ENCODE data around the gene FAM234B. TPM values are rescaled to one million over a fixed set of nuclear protein-coding genes. Genes with fewer than 3 reads are reported as not detected.

FAM234B gene
- total RNA-seq, 1 experiment from 2014 or later = 7.5 TPM

DNA sequence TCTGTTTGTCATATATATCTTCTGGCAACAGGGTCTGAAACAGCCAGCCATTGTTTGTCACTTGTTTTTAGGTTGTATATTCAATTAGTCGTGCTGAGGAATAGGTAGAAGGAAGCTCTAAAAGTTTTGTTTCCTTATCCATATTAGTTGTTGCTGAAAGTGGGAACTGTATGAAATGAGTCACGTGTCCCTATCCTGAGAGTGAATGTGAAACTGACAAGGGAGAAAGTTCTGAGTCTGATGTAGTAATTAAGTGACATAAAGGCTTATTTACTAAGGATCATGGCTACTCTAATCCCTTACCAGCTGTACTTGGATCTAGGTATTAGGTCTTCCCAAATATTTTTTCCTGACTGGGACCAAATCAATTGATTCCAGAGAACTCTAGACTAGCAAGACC is 16.4 kb downstream of the FAM234B start:
- Histone ChIP-seq H4K20me1 (ENCODE audit: insufficient read depth) (no peaks in the 10 kb centered on the region), H3K27ac (no peak overlapping the region), H3K79me2 (ENCODE audit: low read depth) (no peaks in the 10 kb centered on the region), H3K4me1 (replicated peaks; ENCODE audit: insufficient read depth) (0 out of 2 replicates have a peak, but pooled peaks cover 10% of the 10 kb centered on the region), H3K4me3 (no peak overlapping the region), H3K9me2 (ENCODE audit: insufficient read depth) (no peaks in the 10 kb centered on the region), H2AFZ (no peak overlapping the region), H3K27me3 (ENCODE audit: insufficient read depth, low read depth) (no peaks in the 10 kb centered on the region), H3F3A (ENCODE audit: insufficient read depth, low read depth) (no peaks in the 10 kb centered on the region; the same call in 1 of the 2 replicates), H3K9me3 (ENCODE audit: insufficient read depth, low read depth) (no peaks in the 10 kb centered on the region), H3K36me3 (ENCODE audit: low read depth) (peaks cover 10% of the 10 kb centered on the region; the same call in 1 of the 2 replicates), H3K4me2 (no peak overlapping the region)
- intact Hi-C loops (cut with micrococcal nuclease; ENCODE audit: unreplicated experiment) = no loop called here
- no peak for DNase-seq
- no TSS peak for BruUV-seq (replicated peaks)
- CTCF ChIA-PET = no interaction called here
- TF ChIP-seq EZH2 (IDR thresholded peaks at IDR 0.05; ENCODE audit: low read depth) (no peak), CTCF (conservative IDR thresholded peaks at IDR 0.05) (no peak)
- POLR2A ChIA-PET (ENCODE audit: unreplicated experiment) = no interaction called here

DNA sequence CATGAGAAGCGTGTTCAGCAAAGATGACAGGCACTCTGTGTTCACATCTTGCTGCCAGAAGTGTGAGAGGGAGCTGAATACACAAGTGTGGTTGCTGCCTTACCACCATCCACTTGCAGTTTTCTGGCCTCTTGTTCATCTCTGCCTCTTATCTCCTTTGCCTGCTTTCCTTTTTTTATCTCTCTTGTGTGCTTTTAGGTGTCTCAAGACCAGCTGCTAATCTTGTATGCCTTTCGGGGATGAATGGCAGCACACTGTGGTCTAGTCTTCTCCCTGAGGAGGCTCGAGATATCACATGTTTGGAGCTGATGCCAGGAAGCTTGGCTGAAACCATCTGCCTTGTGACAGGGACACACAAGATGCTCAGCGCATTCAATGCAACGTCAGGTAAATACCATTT is 17.2 kb downstream of the FAM234B start:
- no peaks in the 10 kb centered on the region for H3K27me3 ChIP-seq (ENCODE audit: insufficient read depth, low read depth)
- H3K36me3 ChIP-seq (ENCODE audit: low read depth) = peaks cover 10% of the 10 kb centered on the region; the same call in 1 of the 2 replicates
- ChIA-PET CTCF (no interaction called here), POLR2A (ENCODE audit: unreplicated experiment) (no interaction called here)
- intact Hi-C loops (cut with micrococcal nuclease; ENCODE audit: unreplicated experiment) = no loop called here
- H3K4me2 ChIP-seq = no peak overlapping the region
- H3F3A ChIP-seq (ENCODE audit: insufficient read depth, low read depth) = no peaks in the 10 kb centered on the region; the same call in 1 of the 2 replicates
- BruUV-seq (replicated peaks) = no TSS peak
- no peaks in the 10 kb centered on the region for H3K79me2 ChIP-seq (ENCODE audit: low read depth)
- TF ChIP-seq EZH2 (IDR thresholded peaks at IDR 0.05; ENCODE audit: low read depth) (no peak), CTCF (conservative IDR thresholded peaks at IDR 0.05) (no peak)
- no peak overlapping the region for H3K27ac ChIP-seq
- no peaks in the 10 kb centered on the region for H4K20me1 ChIP-seq (ENCODE audit: insufficient read depth)
- no peak for DNase-seq
- no peak overlapping the region for H3K4me3 ChIP-seq
- no peak overlapping the region for H2AFZ ChIP-seq
- H3K9me2 ChIP-seq (ENCODE audit: insufficient read depth) = no peaks in the 10 kb centered on the region
- 0 out of 2 replicates have a peak, but pooled peaks cover 10% of the 10 kb centered on the region for H3K4me1 ChIP-seq (replicated peaks; ENCODE audit: insufficient read depth)
- H3K9me3 ChIP-seq (ENCODE audit: insufficient read depth, low read depth) = no peaks in the 10 kb centered on the region

- no peak overlapping the region for H3K4me2 ChIP-seq
- intact Hi-C loops (cut with micrococcal nuclease; ENCODE audit: unreplicated experiment) = no loop called here
- H3K4me3 ChIP-seq = no peak overlapping the region
- no peaks in the 10 kb centered on the region; the same call in 1 of the 2 replicates for H3F3A ChIP-seq (ENCODE audit: insufficient read depth, low read depth)
- 0 out of 2 replicates have a peak, but pooled peaks cover 10% of the 10 kb centered on the region for H3K4me1 ChIP-seq (replicated peaks; ENCODE audit: insufficient read depth)
- CTCF ChIA-PET = no interaction called here
- H3K36me3 ChIP-seq (ENCODE audit: low read depth) = peaks cover 10% of the 10 kb centered on the region; the same call in 1 of the 2 replicates
- no TSS peak for BruUV-seq (replicated peaks)
- H4K20me1 ChIP-seq (ENCODE audit: insufficient read depth) = no peaks in the 10 kb centered on the region
- no peak overlapping the region for H2AFZ ChIP-seq
- H3K9me3 ChIP-seq (ENCODE audit: insufficient read depth, low read depth) = no peaks in the 10 kb centered on the region
- H3K79me2 ChIP-seq (ENCODE audit: low read depth) = no peaks in the 10 kb centered on the region
- POLR2A ChIA-PET (ENCODE audit: unreplicated experiment) = no interaction called here
- no peaks in the 10 kb centered on the region for H3K27me3 ChIP-seq (ENCODE audit: insufficient read depth, low read depth)
- no peak overlapping the region for H3K27ac ChIP-seq
- H3K9me2 ChIP-seq (ENCODE audit: insufficient read depth) = no peaks in the 10 kb centered on the region
- DNase-seq = no peak
- TF ChIP-seq EZH2 (IDR thresholded peaks at IDR 0.05; ENCODE audit: low read depth) (no peak), CTCF (conservative IDR thresholded peaks at IDR 0.05) (no peak)
These were observed 18.5 kb downstream of the FAM234B start for GRCh38 chr12:13062669-13063068.
